Measurements from ENCODE around the gene ANKS3.

The ANKS3 gene

GRCh38 chr16:4700997-4701743 lies 32.9 kb downstream of the ANKS3 start:
- intact Hi-C loops (cut with DNase I), result no loop called here
- peak in 2 of 42 donors; percentile 15 to 49 for DNase-seq

DNA sequence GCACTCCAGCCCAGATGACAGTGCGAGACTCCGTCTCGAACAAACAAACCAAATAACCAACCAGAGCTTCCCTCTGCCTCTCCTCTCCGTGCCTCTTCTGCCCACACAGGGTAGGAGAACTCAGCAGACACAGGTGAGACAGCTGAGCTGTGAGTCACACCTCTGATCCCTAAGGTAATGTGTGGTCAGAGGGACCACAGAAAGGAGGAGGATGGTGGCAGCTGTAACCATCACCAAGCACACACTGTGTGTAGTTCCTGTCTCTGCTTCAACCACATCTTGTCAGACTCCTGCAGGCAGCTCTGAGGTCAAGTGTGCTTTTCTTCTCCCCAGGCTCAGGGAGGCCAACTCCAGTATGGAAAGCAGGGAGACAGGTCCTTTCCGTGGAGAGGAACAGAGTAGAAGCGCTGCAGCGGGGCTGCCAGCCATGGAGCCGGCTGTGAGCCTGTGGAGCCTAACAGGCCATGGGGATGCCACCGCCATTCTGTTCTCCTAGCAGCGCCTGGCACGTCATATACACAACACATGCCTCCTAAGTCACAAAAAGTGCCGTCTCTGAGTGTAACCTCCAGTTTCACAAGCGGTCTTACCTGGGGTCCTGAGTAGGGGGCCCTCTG lies 33.6 kb downstream of the ANKS3 start:
- peak in 12 of 42 donors; percentile 22 to 82 (median 57) for DNase-seq

GRCh38 chr16:4699046-4699556 lies 35.0 kb downstream of the ANKS3 start:
- intact Hi-C loops (cut with DNase I), result loop anchor here (5.0 kb wide), 1 partner anchor 258 kb away; the partner anchor contains the start of gene SEC14L5
- DNase-seq, result no peak

More for the DNA sequence above, 33.6 kb downstream of the ANKS3 start:
- intact Hi-C loops (cut with DNase I), result no loop called here

DNA sequence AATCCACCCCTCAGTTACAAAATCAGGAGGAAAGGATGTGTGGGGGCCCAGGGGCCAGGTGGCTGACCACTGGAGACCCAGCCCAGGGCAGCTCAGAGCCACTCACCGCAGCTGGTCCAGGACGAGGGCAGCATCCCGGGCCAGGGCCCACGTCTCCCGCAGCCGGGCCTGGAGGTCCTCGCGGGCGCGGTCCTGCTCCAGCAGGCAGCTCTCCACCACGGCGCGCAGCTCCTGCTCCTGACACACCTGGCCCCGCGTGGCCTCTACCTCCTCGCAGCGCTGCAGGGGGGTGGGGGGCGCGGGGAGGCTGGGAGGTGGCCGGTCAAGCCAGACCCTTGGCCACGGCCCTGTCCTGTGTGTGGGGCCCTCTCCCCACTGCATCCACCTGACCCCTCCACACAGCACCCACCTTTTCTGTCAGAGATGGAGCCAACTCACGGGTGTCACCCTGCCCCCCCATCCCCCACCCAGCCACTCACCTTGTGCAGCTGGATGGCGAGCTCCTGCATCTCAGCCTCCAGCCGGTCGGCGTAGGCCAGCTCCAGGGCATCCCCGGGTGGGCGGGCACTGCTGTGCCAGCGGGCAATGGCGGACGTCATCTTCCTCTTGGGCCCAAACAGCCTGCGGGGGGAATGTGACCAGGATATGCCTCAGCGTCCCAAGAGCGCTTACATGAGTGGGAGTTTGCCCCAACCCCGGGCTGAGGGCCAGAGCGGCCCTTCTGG lies 35.6 kb downstream of the ANKS3 start:
- intact Hi-C loops (cut with DNase I), result loop anchor here (5.0 kb wide), 1 partner anchor 259 kb away; the partner anchor contains the start of gene SEC14L5
- DNase-seq, result no peak

GRCh38 chr16:4697848-4698291 lies 36.2 kb downstream of the ANKS3 start:
- DNase-seq, result no peak
- intact Hi-C loops (cut with DNase I), result loop anchor here (5.0 kb wide), 1 partner anchor 259 kb away; the partner anchor contains the start of gene SEC14L5

GRCh38 chr16:4696905-4697847 lies 36.9 kb downstream of the ANKS3 start:
- no peak for DNase-seq
- intact Hi-C loops (cut with DNase I), result loop anchor here (5.0 kb wide), 1 partner anchor 260 kb away; the partner anchor contains the start of gene SEC14L5

GRCh38 chr16:4696172-4696904 lies 37.7 kb downstream of the ANKS3 start:
- intact Hi-C loops (cut with DNase I), result loop anchor here (5.0 kb wide), 1 partner anchor 261 kb away; the partner anchor contains the start of gene SEC14L5
- no peak for DNase-seq

DNA sequence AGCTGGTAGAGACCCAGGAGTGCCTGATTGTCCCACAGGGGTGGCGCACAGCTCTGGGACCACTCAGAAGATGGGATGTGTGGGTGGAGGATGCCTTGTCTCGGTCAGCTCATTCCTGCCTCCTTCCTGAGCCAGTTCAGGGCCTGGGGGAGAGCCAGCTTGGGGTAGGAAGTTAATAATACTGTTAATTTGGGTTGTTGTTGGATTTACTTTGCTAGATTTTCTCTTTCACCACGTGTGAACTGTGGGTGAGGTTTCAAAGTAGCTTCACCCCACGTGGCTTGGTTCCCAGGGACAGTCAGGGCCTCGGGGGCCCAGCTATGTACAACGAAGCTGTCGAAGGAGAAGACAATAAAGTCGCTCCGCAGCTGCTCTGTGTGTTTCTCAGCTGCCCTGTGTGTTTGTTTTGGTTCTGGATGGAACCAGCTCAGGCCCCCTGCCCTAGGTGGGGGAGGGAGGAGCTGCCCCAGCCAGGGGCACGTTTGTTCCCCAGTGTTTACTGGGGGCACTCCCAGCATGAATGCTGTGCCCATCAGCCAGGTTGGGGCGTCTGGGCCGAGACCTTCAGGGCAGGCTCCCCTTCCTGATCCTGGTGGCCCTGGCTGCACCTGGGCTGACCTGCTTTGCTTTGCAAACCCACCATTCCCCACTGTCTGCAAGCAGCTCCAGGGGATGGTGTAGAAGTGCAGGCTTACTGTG lies 38.4 kb downstream of the ANKS3 start:
- DNase-seq, result no peak
- intact Hi-C loops (cut with DNase I), result loop anchor here (5.0 kb wide), 1 partner anchor 262 kb away; the partner anchor contains the start of gene SEC14L5

- DNase-seq, result peak in 40 of 42 donors; percentile 45 to 86 (median 66)
- intact Hi-C loops (cut with DNase I), result loop anchor here (5.0 kb wide), 1 partner anchor 262 kb away; the partner anchor contains the start of gene SEC14L5
Measured at GRCh38 chr16:4694642-4695451, 39.2 kb downstream of the ANKS3 start.

DNA sequence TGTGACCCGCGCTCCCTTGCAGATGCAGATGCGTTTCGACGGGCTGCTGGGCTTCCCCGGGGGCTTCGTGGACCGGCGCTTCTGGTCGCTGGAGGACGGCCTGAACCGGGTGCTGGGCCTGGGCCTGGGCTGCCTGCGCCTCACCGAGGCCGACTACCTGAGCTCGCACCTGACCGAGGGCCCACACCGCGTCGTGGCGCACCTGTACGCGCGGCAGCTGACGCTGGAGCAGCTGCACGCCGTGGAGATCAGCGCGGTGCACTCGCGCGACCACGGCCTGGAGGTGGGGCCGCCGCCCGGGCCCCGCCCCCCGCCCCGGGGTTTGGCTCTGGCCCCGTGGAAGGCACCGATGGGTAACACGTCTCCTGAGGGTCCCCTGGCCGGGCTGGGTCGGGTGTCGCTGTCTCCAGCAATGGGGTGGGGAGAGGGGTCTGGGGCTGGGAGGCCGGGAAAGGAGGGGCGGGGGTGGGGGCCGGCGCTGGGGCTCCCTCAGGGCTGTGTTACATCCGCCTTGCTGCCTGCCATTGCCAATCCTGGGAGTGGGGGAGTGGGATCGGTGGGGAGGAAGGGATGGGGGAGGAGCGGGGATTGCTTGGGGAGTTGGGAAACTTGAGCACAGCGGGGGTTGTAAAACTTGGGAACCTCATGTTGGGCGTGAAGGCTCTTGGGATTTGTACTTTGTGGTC lies 40.0 kb downstream of the ANKS3 start:
- DNase-seq, result peak in 35 of 42 donors; percentile 30 to 71 (median 56)
- intact Hi-C loops (cut with DNase I), result no loop called here

- peak; percentile 92 to 99 (median 97) for DNase-seq
- intact Hi-C loops (cut with DNase I), result no loop called here
Measured at GRCh38 chr16:4693296-4693955, 40.6 kb downstream of the ANKS3 start, which contains the start of gene NUDT16L1. TSS of gene NUDT16L1 (plus strand) at chr16:4693562. CDS start at chr16:4693727, 165 bp downstream.

DNA sequence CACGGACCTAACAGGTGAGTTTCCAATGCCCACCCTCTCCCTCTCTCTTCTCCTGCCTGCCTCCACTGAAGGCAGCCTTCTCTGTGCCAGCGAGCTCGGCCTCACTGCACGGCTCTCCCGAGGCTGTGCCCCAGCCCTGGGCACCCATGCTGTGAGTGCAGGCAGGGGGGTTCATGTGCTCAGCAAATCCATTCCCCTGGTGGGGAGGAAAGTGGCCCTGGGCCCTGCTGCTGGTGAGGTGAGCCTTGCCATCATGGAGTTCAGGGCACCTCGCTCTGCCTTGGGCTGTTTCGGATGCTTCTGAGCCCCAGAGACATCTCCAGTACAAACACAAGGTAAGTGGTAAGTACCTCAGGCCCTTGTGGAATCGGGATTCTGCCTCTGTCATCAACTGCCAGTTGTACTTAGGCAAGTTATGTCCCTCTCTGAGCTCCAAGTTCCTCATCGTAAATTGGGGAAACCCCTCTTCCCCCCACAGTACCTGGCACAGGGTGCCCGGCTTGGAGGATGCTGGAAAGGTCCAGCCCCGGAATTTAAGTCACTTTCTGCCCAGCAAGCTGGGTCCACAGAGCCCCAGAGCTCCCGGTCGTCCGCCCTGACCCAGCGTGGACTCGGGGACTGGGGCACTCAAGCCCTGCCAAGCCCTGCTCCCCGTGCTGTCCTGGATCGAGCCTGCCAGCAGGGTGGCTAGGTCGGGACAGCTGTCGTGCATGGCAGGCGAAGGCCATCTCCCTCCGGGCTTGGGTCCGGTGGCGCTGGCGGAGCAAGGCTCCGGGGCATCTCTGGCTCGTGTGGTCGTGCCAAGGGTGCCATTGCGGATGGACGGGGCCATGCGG lies 41.4 kb downstream of the ANKS3 start:
- intact Hi-C loops (cut with DNase I), result no loop called here
- peak in 2 of 42 donors; percentile 18 to 57 for DNase-seq

- DNase-seq, result no peak
- intact Hi-C loops (cut with DNase I), result no loop called here
Measured at GRCh38 chr16:4691666-4692412, 42.2 kb downstream of the ANKS3 start.

Data from head of caudate nucleus (tissue), 42 donors.